Tibial artery (tissue), 4 donors: Measurements from ENCODE around the gene DUSP3.

Source experiments
- DNase-seq, 2 donors: peaks; one replicate each; pipeline ENCODE4 v3.0.0-alpha.2; 2019
- H3K27ac ChIP-seq, 2 donors: fragments of 200-600 bp; sonication (generic) in 1 of 2; 1 replicate in 1 of 2; 2 replicates in 1 of 2; pipeline ENCODE4 v1.5.1; 2018 to 2019; ENCODE audit warnings: mild to moderate bottlenecking in 1 of 2
- H3K27me3 ChIP-seq, 2 donors: fragments of 200-600 bp; sonication (generic) in 1 of 2; one replicate each; pipeline versions ENCODE4 v1.5.1 to v1.6.0; 2016 to 2019
- H3K36me3 ChIP-seq, 3 donors: fragments of 200-600 bp; sonication (generic) in 2 of 3; one replicate each; pipeline ENCODE4 v1.5.1; 2016 to 2019; ENCODE audit warnings: mild to moderate bottlenecking in 2 of 3
- H3K4me1 ChIP-seq, 4 donors: fragments of 200-600 bp; sonication (generic) in 2 of 4; 1 replicate in 3 of 4; 2 replicates in 1 of 4; pipeline ENCODE4 v1.5.1; 2016 to 2019
- H3K4me3 ChIP-seq, 2 donors: fragments of 200-600 bp; sonication (generic) in 1 of 2; 1 replicate in 1 of 2; 2 replicates in 1 of 2; pipeline ENCODE4 v1.5.1; 2018 to 2019; ENCODE audit warnings: mild to moderate bottlenecking in 2 of 2
- H3K9me3 ChIP-seq, 3 donors: fragments of 200-600 bp; sonication (generic) in 1 of 3; one replicate each; pipeline ENCODE4 v1.5.1; 2016 to 2019
- intact Hi-C: fragments of 100-400 bp; cut with DNase I; formaldehyde crosslinking; loops from one replicate; pipeline ENCODE4 v1.15.0; 2023; ENCODE audit warnings: low total_unique reads
- TF ChIP-seq, protein P1 (sequence below), 2 experiments: fragments of 200-600 bp in 1 of 2; fragments of 450-650 bp in 1 of 2; IDR thresholded peaks; one replicate each; pipeline ENCODE4 v1.5.1; 2017 to 2019; ENCODE audit warnings: antibody characterized with exemption in 2 of 2, mild to moderate bottlenecking in 1 of 2, moderate library complexity in 1 of 2

Gene DUSP3

DNA sequence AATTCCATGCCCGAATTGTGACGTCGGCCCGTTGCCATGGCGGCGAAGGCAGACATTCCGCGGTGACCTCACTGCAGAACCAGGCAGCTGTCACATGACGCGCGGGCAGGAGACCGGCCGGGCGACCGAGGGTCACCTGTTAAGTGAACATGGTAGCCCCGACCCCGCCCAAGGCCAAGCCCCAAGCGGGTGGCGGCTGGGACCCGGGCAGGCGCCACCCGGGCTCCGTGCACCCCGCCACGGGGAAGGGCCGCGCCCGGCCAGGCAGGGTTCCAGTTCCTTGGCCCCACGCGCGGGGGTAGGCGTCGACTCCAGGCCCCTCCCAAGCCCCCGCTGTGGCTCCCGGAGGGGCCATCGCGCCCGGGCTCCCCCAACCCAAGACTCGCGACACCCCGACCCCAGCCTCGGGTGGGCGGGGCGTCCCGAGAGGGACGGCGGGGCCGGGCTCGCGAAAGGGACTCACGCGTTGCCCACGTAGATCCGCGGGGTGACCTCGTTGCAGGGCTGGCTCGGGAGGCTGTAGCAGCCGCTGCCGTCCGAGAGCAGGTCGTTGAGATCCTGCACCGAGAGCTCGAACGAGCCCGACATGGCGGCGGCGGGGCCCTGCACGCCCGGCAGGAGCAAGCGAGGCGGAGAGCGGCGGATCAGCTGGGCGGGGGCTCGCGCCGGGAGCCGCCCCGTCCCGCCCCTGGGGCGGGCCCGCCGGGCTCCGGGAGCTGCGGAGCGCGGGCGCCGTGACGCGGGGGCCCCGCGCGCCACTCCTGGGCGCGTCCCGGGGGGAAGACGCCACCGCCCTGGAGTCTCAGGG lies at the start of gene DUSP3:
DUSP3 (minus strand) TSS at position 641 of the 808 bp plus-strand sequence; CDS start at position 588, 53 bp downstream.
- peak within 1 kb of the TSS; percentile 97 to 100 for H3K27ac ChIP-seq
- H3K36me3 ChIP-seq, result peaks cover 15 to 24% (median 23%) of the 10 kb centered on the region in 3 donors
- H3K4me3 ChIP-seq, result peak within 1 kb of the TSS; percentile 75 to 94
- H3K4me1 ChIP-seq, result peaks cover 0 to 43% (median 25%) of the 10 kb centered on the region in 4 donors
- intact Hi-C loops, result no loop called here
- H3K27me3 ChIP-seq, result peaks cover 0 to 4% of the 10 kb centered on the region in 2 donors
- H3K9me3 ChIP-seq, result no peaks in the 10 kb centered on the region
- TF ChIP-seq, protein P1, sequence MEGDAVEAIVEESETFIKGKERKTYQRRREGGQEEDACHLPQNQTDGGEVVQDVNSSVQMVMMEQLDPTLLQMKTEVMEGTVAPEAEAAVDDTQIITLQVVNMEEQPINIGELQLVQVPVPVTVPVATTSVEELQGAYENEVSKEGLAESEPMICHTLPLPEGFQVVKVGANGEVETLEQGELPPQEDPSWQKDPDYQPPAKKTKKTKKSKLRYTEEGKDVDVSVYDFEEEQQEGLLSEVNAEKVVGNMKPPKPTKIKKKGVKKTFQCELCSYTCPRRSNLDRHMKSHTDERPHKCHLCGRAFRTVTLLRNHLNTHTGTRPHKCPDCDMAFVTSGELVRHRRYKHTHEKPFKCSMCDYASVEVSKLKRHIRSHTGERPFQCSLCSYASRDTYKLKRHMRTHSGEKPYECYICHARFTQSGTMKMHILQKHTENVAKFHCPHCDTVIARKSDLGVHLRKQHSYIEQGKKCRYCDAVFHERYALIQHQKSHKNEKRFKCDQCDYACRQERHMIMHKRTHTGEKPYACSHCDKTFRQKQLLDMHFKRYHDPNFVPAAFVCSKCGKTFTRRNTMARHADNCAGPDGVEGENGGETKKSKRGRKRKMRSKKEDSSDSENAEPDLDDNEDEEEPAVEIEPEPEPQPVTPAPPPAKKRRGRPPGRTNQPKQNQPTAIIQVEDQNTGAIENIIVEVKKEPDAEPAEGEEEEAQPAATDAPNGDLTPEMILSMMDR (IDR thresholded peaks at IDR 0.05), result peak in 1 of 2 experiments; percentile 16
- peak; percentile 97 for DNase-seq

DNA sequence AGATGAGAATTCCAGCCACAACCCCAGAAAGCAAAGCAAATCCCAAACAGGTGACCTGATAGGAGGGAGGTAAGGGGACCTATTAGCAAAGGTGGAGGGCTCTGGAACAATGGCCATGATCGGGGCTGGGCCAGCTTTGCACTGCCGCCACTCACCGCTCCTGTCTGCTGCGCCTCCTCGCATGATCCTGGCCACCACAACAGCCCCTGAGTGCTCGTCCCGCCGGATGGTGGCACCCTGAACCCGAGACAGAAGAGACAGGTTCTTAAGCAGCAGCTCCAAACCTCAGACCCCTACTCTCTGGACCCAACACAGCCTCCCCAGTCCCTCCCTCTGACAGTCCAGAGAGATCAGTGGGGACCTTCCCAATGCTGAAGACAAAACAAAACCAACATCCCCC lies 48.8 kb upstream of the DUSP3 start:
- peaks cover 5 to 72% (median 32%) of the 10 kb centered on the region in 3 donors for H3K36me3 ChIP-seq
- no peaks in the 10 kb centered on the region for H3K9me3 ChIP-seq
- no peak overlapping the region for H3K4me3 ChIP-seq
- TF ChIP-seq, protein P1 (IDR thresholded peaks at IDR 0.05), result no peak
- peaks cover 0 to 11% (median 10%) of the 10 kb centered on the region in 4 donors for H3K4me1 ChIP-seq
- DNase-seq, result no peak
- H3K27me3 ChIP-seq, result no peaks in the 10 kb centered on the region
- no peak overlapping the region for H3K27ac ChIP-seq
- intact Hi-C loops, result no loop called here

DNA sequence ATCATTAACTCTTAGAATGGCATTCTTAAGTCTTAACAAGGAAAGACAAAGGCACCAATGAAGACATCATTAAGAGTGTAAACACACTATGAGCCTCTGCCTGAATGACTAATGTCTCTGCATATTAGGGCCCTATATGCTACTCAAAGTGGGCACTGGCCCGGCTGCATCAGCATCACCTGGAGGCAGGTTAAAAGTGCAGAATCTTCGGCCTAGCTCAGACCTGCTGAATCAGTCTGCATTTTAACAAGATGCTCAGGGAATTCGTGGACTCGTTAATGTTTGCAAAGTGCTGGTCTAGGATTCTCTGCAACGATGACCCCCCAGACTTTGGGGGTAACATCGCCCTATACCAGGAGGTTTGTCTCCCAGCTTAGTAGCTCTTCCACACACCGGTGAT lies 47.4 kb upstream of the DUSP3 start:
- Histone ChIP-seq H3K27ac (no peak overlapping the region), H3K9me3 (no peaks in the 10 kb centered on the region), H3K4me1 (no peaks in the 10 kb centered on the region), H3K4me3 (no peak overlapping the region), H3K27me3 (no peaks in the 10 kb centered on the region), H3K36me3 (peaks cover 5 to 71% (median 32%) of the 10 kb centered on the region in 3 donors)
- TF ChIP-seq, protein P1 (IDR thresholded peaks at IDR 0.05), result no peak
- intact Hi-C loops, result no loop called here
- no peak for DNase-seq

DNA sequence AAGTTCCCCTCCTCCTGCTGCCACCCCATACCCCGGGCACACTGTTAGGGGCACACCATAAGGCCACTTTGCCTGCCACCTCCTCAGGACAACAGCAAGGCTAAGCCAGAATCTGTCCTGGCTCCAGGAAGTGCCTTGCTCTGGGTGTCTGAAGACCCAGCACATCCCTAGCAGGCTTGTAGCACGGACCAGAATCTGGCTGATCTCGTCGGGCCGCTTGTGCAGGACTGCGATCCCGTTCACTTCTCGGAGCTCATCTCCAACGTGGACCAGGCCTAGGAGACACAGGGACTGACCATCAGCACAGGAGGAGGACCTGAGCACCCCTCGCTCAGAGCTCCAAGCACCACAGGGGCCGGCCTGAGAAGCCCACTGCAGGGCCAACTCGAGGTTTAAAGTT lies 46.8 kb upstream of the DUSP3 start:
- H3K27ac ChIP-seq, result no peak overlapping the region
- no peaks in the 10 kb centered on the region for H3K4me1 ChIP-seq
- TF ChIP-seq, protein P1 (IDR thresholded peaks at IDR 0.05), result no peak
- intact Hi-C loops, result no loop called here
- H3K36me3 ChIP-seq, result peaks cover 5 to 69% (median 35%) of the 10 kb centered on the region in 3 donors
- H3K4me3 ChIP-seq, result no peak overlapping the region
- DNase-seq, result no peak
- H3K27me3 ChIP-seq, result no peaks in the 10 kb centered on the region
- H3K9me3 ChIP-seq, result no peaks in the 10 kb centered on the region

DNA sequence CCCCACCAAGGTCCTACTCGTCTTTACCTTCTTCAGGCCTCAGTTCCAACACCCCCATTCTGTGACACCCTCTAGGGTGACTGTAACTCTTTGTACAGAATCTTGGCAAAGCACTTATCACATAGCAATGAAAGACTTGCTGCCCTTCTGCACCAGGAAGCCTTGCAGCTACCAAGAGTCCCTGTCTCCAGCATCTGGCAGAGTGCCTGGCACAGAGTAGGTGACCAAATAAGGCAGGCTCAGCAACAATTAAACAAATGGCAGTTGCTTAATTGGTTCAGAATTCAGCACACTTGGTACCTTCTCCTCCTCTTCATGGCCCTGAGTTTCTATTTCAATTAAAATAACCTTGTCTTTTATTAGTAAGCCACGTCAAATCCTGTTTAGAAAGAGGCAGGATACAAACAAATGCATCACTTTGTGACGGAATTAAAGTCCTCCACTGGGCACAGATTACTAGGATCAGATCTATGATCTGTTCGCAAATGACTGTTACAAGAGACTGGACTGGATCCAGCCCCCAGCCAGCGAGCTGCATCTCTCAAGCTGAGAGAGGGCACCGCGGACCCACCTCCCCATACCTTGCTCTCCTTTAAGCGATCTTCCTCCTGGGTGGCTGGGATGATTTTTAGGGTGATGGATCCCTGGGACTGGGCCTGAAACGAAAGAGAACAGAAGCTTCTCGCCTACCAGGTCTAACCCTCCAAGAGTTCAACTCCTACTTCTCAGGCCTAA lies 44.7 kb upstream of the DUSP3 start:
- TF ChIP-seq, protein P1 (IDR thresholded peaks at IDR 0.05), result no peak
- Histone ChIP-seq H3K4me1 (no peaks in the 10 kb centered on the region), H3K9me3 (no peaks in the 10 kb centered on the region), H3K27me3 (no peaks in the 10 kb centered on the region), H3K4me3 (no peak overlapping the region), H3K36me3 (peaks cover 5 to 66% (median 25%) of the 10 kb centered on the region in 3 donors), H3K27ac (no peak overlapping the region)
- DNase-seq, result no peak
- intact Hi-C loops, result no loop called here
